ENCODE results near the gene TREML1. TPM values are rescaled to one million over a fixed set of nuclear protein-coding genes. Genes with fewer than 3 reads are reported as not detected.
"Not testable (repeated sequence)": the region's sequence is repeated elsewhere in the genome, so short reads cannot be mapped to it uniquely, and the experiment has no call there.

TREML1 gene
- total RNA-seq, 6 experiments from 2014 or later = not detected

DNA sequence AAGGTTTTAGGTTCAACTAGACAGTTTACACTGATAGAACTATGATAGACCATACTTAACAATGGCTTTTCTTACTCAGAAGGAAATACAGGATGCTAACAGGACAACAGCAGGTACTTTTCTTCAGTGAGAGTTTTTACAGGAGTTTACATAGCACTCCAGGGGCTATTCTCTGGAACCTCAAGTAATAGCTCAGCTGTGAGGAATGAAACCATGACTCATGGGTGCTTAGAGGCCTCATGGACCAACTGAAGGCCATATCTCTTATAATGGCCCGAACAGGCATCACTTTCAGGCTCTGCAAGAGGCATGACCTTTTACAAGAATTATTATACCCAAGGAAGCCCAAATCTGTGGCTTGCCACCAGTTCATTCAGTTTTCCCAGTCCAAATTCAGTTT is 31.8 kb downstream of the TREML1 start:
- DNase-seq = peak; percentile 19
- H3K4me3 Mint-ChIP-seq = no peak overlapping the region
- no peaks in the 10 kb centered on the region for H3K36me3 Mint-ChIP-seq (ENCODE audit: low read depth)
- H3K27ac Mint-ChIP-seq = no peak overlapping the region
- TF ChIP-seq, protein P1, sequence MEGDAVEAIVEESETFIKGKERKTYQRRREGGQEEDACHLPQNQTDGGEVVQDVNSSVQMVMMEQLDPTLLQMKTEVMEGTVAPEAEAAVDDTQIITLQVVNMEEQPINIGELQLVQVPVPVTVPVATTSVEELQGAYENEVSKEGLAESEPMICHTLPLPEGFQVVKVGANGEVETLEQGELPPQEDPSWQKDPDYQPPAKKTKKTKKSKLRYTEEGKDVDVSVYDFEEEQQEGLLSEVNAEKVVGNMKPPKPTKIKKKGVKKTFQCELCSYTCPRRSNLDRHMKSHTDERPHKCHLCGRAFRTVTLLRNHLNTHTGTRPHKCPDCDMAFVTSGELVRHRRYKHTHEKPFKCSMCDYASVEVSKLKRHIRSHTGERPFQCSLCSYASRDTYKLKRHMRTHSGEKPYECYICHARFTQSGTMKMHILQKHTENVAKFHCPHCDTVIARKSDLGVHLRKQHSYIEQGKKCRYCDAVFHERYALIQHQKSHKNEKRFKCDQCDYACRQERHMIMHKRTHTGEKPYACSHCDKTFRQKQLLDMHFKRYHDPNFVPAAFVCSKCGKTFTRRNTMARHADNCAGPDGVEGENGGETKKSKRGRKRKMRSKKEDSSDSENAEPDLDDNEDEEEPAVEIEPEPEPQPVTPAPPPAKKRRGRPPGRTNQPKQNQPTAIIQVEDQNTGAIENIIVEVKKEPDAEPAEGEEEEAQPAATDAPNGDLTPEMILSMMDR (IDR thresholded peaks at IDR 0.05) = no peak
- H3K4me1 Mint-ChIP-seq (ENCODE audit: low read depth) = no peaks in the 10 kb centered on the region
- H3K27me3 Mint-ChIP-seq (ENCODE audit: insufficient read depth) = peaks cover 3% of the 10 kb centered on the region; the same call in 1 of the 2 replicates
- no peaks in the 10 kb centered on the region for H3K9me3 Mint-ChIP-seq

DNA sequence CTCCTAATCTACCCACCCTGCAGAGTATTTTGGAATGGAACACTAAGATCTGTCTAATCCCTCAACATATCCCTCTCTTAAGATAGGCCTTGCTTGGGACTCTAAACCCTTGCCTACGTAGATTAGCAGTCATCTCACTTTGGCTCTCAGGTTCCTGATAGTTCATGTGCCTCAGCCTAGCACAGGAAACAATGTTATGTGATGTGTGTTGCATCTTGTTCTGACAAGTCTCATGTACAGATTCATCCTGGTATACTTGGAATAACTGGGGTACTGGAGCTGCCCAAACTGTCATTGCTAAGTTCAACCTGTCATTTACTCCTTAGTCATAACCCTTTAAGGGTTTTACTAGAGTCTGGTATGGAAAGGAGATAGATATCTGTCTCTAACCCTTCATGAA is 34.1 kb downstream of the TREML1 start:
- H3K9me3 Mint-ChIP-seq = no peaks in the 10 kb centered on the region
- TF ChIP-seq, protein P1 (IDR thresholded peaks at IDR 0.05) = no peak
- H3K4me3 Mint-ChIP-seq = no peak overlapping the region
- H3K27ac Mint-ChIP-seq = no peak overlapping the region
- DNase-seq = no peak
- H3K36me3 Mint-ChIP-seq (ENCODE audit: low read depth) = no peaks in the 10 kb centered on the region
- H3K27me3 Mint-ChIP-seq (ENCODE audit: insufficient read depth) = no peaks in the 10 kb centered on the region
- no peaks in the 10 kb centered on the region for H3K4me1 Mint-ChIP-seq (ENCODE audit: low read depth)

DNA sequence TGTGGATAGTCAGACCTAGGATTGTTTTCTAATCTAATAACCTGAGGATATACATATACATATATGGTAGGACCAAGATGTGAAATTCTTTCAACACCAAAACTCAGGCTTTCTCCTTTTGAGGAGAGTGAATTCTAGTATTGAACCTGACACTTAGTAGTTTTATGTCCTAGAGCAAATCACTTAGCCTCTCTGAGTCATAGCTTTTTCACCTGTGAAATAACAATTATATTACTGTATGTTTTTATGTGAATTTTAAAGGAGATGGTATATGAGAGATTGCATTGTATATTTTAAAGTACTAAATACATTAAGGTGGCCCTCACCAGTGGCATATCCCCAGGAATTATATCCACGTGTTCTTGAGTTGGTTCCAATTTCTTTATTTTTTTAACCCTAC is 34.6 kb downstream of the TREML1 start:
- Mint-ChIP-seq H3K36me3 (ENCODE audit: low read depth) (no peaks in the 10 kb centered on the region; the same call in 1 of the 2 replicates), H3K9me3 (no peaks in the 10 kb centered on the region), H3K27ac (no peak overlapping the region), H3K27me3 (ENCODE audit: insufficient read depth) (no peaks in the 10 kb centered on the region), H3K4me1 (ENCODE audit: low read depth) (no peaks in the 10 kb centered on the region), H3K4me3 (no peak overlapping the region)
- TF ChIP-seq, protein P1 (IDR thresholded peaks at IDR 0.05) = no peak
- DNase-seq = no peak

DNA sequence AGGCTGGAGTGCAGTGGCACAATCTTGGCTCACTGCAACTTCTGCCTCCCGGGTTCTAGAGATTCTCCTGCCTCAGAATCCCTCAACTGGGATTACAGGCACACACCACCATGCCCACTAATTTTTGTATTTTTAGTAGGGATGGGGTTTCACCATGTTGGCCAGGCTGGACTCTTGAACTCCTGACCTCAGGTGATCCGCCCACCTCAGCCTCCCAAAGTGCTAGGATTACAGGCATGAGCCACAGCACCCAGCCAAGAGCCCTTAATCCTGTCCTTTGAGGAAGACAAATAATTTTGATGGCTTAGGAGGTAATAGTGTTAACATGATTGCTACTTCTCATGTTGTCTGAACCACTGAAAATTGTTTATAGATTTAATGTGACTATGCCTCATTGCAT is 39.1 kb downstream of the TREML1 start:
- H3K4me3 Mint-ChIP-seq; H3K4me1 Mint-ChIP-seq (ENCODE audit: low read depth); DNase-seq; H3K9me3 Mint-ChIP-seq; H3K27ac Mint-ChIP-seq; H3K27me3 Mint-ChIP-seq (ENCODE audit: insufficient read depth); H3K36me3 Mint-ChIP-seq (ENCODE audit: low read depth): not testable (repeated sequence)

DNA sequence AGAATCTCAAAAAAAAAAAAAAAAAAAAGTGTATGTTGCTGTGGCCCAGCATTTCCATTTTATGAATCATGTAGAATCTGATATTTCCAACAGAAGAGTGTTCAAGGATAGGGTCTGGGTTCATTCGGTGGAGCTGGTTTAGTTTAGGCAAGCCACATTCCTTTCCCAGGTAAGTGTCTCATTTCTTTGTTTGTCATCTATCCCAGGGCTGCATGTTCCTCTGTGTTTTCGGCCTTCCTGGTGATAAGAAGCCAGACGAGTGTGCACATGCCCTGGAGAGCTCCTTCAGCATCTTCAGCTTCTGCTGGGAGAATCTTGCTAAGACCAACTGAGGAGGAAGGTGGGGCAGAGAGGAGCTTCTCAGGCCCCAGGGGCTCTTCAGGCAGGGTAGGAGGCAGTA is 43.1 kb downstream of the TREML1 start:
- no peak overlapping the region for H3K27ac Mint-ChIP-seq
- no peak for DNase-seq
- H3K36me3 Mint-ChIP-seq (ENCODE audit: low read depth) = no peaks in the 10 kb centered on the region; the same call in 1 of the 2 replicates
- TF ChIP-seq, protein P1 (IDR thresholded peaks at IDR 0.05) = no peak
- no peaks in the 10 kb centered on the region for H3K4me1 Mint-ChIP-seq (ENCODE audit: low read depth)
- H3K9me3 Mint-ChIP-seq = no peaks in the 10 kb centered on the region
- no peaks in the 10 kb centered on the region; the same call in 1 of the 2 replicates for H3K27me3 Mint-ChIP-seq (ENCODE audit: insufficient read depth)
- no peak overlapping the region for H3K4me3 Mint-ChIP-seq

DNA sequence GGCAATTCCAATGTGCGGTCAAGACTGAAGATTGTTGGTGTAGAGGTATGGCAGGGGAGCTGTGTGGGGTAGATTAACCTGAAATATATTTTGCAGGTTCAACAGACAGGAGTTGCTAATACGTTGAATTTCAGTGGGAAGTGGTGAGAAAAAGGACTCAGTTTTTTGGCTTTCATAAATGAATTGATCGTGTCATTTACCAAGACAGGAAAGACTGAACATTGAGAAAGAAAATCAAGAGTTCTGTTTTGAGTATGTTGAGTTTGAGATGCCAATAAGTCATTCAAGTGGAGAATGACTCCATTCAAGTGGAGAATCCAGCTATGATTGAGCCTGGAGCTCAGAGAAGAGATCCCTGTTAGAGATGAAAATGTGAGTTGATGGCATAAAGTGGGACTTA is 50.3 kb downstream of the TREML1 start:
- DNase-seq = no peak
- Mint-ChIP-seq H3K27me3 (ENCODE audit: insufficient read depth) (no peaks in the 10 kb centered on the region), H3K36me3 (ENCODE audit: low read depth) (peaks cover 13% of the 10 kb centered on the region), H3K4me1 (ENCODE audit: low read depth) (peaks cover 4% of the 10 kb centered on the region), H3K27ac (no peak overlapping the region), H3K9me3 (no peaks in the 10 kb centered on the region), H3K4me3 (no peak overlapping the region)
- TF ChIP-seq, protein P1 (IDR thresholded peaks at IDR 0.05) = no peak
